Measurements from ENCODE around the gene ITLN2. TPM values are rescaled to one million over a fixed set of nuclear protein-coding genes. Genes with fewer than 3 reads are reported as not detected.

Gene ITLN2
- total RNA-seq, 1 experiment from 2014 or later = 2.4 TPM

- H3K23ac ChIP-seq (ENCODE audit: insufficient read length, low read depth, low read length) = no peak overlapping the region
- no peak for TF ChIP-seq CTCF (conservative IDR thresholded peaks at IDR 0.05)
- H3K56ac ChIP-seq (ENCODE audit: insufficient read length, low read depth, low read length) = no peak overlapping the region
- no peaks in the 10 kb centered on the region for H3K27me3 ChIP-seq (ENCODE audit: insufficient read depth, low read length)
- H3K18ac ChIP-seq (ENCODE audit: insufficient read length, low read depth, low read length) = no peak overlapping the region
- Mint-ChIP-seq H3K9me3 (peaks cover 50 to 51% of the 10 kb centered on the region in 2 experiments), H3K36me3 (ENCODE audit: insufficient read depth in 1 of 3, low read depth in 3 of 3) (peaks cover 7 to 26% (median 20%) of the 10 kb centered on the region in 3 experiments), H3K27me3 (ENCODE audit: low read depth) (no peaks in the 10 kb centered on the region; the same call in none of the 2 replicates), H3K27ac (no peak overlapping the region), H3K4me3 (no peak overlapping the region), H3K4me1 (no peaks in the 10 kb centered on the region)
- no peak for DNase-seq
- H3K79me1 ChIP-seq (ENCODE audit: insufficient read depth, low read depth, low read length, poor library complexity, severe bottlenecking) = no peaks in the 10 kb centered on the region
- H3K9ac ChIP-seq (ENCODE audit: extremely low read depth, insufficient read length, low read length) = no peak overlapping the region
- no peak overlapping the region for H2BK5ac ChIP-seq (ENCODE audit: insufficient read length, low read length)
- H2BK20ac ChIP-seq (ENCODE audit: low read depth, low read length, poor library complexity, severe bottlenecking) = no peak overlapping the region
- no peak overlapping the region for H2AFZ ChIP-seq (ENCODE audit: low read length)
- no peak overlapping the region for H3K4me2 ChIP-seq (ENCODE audit: insufficient read depth, insufficient read length, low read length)
- H3K9me3 ChIP-seq (ENCODE audit: control insufficient read depth, low read depth, low read length) = no peaks in the 10 kb centered on the region
- no peak overlapping the region for H3K14ac ChIP-seq (ENCODE audit: insufficient read depth, low read length)
- H3T11ph ChIP-seq (ENCODE audit: low read length) = no peak overlapping the region
- no peak overlapping the region for H2BK15ac ChIP-seq (ENCODE audit: low read depth, low read length)
- no peak overlapping the region for H4K8ac ChIP-seq (replicated peaks; ENCODE audit: insufficient read length, low read depth, low read length)
- no peak overlapping the region for H2AK5ac ChIP-seq (ENCODE audit: insufficient read length, low read length)
- H2BK120ac ChIP-seq (ENCODE audit: low read depth, low read length, poor library complexity, severe bottlenecking) = no peak overlapping the region
- H3K4me1 ChIP-seq (ENCODE audit: insufficient read depth, low read length) = no peaks in the 10 kb centered on the region
- H3K4ac ChIP-seq (ENCODE audit: low read depth, low read length) = no peak overlapping the region
- H3K79me2 ChIP-seq (ENCODE audit: insufficient read depth, low read length) = no peaks in the 10 kb centered on the region
- H4K91ac ChIP-seq (ENCODE audit: insufficient read length, low read depth, low read length) = no peak overlapping the region
- H3K27ac ChIP-seq (ENCODE audit: insufficient read length, low read depth, low read length) = no peak overlapping the region
- H2BK12ac ChIP-seq (ENCODE audit: insufficient read length, low read depth, low read length) = no peak overlapping the region
- H4K20me1 ChIP-seq (ENCODE audit: control insufficient read depth, insufficient read depth, insufficient read length) = no peaks in the 10 kb centered on the region
- no CpG with 5 or more reads among the region's 5 CpGs for WGBS (ENCODE audit: extremely low coverage, insufficient read length, low lambda C conversion rate)
- no peaks in the 10 kb centered on the region for H3K23me2 ChIP-seq (ENCODE audit: insufficient read length, low read depth, low read length, poor library complexity, severe bottlenecking)
- no peak overlapping the region for H4K5ac ChIP-seq (ENCODE audit: insufficient read length, low read depth, low read length)
Measured at GRCh38 chr1:160925652-160926244, 28.9 kb downstream of the ITLN2 start.
